GM19438 (cell line): ENCODE measurements around the gene IL4I1.
A peak's percentile ranks its signal among the peaks of the same experiment; 100 is the strongest.

ENCODE experiments used
- ATAC-seq: cut with Tn5 transposase; IDR thresholded peaks from one replicate; pipeline ENCODE4 v1.9.1; 2021; ENCODE audit warnings: low read depth; ENCODE audit not compliant: unreplicated experiment

IL4I1 gene

DNA sequence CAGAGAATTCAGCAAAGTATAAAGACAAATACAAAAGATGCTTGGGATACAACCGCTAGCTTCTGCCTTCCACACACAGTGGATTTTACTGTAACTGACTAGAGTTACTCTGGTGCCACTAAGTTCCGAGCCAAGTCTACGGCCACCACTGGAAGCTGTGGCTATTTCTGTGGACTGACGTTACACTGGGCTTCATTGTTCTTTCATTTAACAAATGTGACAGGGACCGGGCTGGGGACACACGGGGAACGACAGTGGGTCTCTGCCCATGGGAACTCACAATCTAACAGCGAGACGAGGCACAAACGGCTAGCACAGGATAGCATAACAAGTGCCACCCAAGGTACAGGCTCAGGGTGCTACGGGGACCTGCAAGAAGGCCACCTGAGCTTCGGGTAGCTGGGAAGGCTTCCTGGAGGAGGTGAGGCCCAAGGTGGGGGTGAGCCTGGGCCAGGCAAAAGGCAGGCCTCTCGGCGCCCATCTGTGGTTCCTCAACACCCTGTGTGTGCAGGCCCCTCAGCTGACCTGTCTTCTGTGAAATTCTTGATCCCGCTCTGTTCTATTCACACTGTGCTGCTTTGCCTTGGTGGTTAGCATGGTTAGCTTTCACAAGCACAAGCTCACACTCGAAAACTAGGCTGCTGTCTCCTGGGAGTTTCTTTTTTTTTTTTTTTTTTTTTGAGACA lies 10.3 kb upstream of the IL4I1 start:
- ATAC-seq = peak; percentile 45

DNA sequence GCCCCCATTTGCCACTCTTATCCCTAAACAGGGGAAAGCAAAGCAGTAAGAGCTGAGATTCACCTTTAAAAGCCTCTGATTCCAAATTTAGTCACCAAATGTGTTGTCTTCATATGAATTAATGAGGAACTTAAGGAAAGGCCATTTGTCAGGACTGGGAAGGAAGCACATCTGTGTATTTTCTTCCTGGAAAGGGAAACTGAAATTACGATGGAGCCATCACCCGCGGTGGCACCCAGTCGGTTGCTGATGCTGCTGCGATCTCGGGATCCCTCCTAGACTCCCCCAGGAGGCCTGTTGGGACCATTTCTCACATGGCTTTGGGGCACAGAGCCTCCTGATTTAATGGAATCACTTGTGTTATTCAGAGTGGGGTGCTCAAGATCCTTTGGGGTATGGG lies 7.4 kb upstream of the IL4I1 start:
- no peak for ATAC-seq

GRCh38 chr19:49895566-49896297 lies 955 bp downstream of the IL4I1 start:
- no peak for ATAC-seq

- no peak for ATAC-seq
These were observed 1.7 kb downstream of the IL4I1 start for GRCh38 chr19:49894879-49895565.

- ATAC-seq = no peak
These were observed 2.5 kb downstream of the IL4I1 start for GRCh38 chr19:49894011-49894664.

- ATAC-seq = no peak
These were observed 4.0 kb downstream of the IL4I1 start for GRCh38 chr19:49892716-49893115.

- ATAC-seq = no peak
These were observed 5.3 kb downstream of the IL4I1 start for GRCh38 chr19:49891393-49891792.

GRCh38 chr19:49890349-49891311 lies 6.1 kb downstream of the IL4I1 start:
- ATAC-seq = no peak

GRCh38 chr19:49889687-49890348 lies 6.9 kb downstream of the IL4I1 start:
- no peak for ATAC-seq

- ATAC-seq = no peak
These were observed 7.5 kb downstream of the IL4I1 start for GRCh38 chr19:49889038-49889686.

- no peak for ATAC-seq
These were observed 8.2 kb downstream of the IL4I1 start for GRCh38 chr19:49888510-49888824.

DNA sequence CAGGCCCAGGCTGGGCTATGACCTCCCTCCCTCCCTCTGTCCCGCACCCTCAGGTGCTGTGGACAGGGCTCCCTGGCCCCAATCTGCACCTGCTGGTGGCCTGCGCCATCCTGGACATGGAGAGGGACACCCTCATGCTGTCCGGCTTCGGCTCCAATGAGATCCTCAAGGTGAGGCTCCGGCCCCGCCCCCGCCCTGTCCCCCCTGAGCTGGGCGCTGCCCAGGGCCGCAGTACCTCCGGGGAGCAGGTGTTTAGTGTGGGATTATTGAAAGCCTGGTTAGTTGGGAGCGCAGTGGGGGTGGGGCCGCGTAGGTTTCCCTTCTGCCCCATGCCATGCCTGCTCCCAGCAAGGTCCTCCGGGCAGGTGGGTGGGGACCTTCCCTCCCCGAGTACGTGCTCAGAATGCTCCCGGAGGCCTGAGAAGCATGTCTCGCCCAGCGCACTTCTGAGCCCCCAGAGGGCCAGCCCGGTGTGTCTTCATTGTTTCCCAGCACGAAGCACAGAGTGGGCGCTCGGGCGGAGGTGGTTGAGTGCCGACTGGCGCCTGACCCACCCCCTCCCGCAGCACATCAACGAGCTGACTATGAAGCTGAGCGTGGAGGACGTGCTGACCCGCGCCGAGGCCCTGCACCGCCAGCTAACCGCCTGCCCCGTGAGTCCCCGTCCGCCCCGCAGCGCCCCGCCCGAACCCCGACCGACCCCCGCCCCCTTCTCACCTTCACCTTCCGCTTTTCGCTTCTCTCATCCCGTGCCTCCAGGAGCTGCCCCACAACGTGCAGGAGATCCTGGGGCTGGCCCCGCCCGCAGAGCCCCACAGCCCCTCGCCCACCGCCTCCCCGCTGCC lies 8.8 kb downstream of the IL4I1 start:
- ATAC-seq = no peak

GRCh38 chr19:49887037-49887664 lies 9.5 kb downstream of the IL4I1 start:
- no peak for ATAC-seq

- ATAC-seq = no peak
These were observed 11.9 kb downstream of the IL4I1 start for GRCh38 chr19:49884760-49885159.

GRCh38 chr19:49884109-49884508 lies 12.6 kb downstream of the IL4I1 start:
- no peak for ATAC-seq

- ATAC-seq = no peak
These were observed 13.6 kb downstream of the IL4I1 start for GRCh38 chr19:49883094-49883493.

- ATAC-seq = no peak
These were observed 14.0 kb downstream of the IL4I1 start for GRCh38 chr19:49882643-49883042.
